22Rv1 (cell line): Measurements from ENCODE around the gene FAM204A.

Source experiments
- H3K27ac ChIP-seq: fragments of 450-650 bp; 2 replicates; pipeline ENCODE4 v1.5.1; 2017
- CTCF ChIP-seq: fragments of 450-650 bp; IDR thresholded peaks from 2 replicates; pipeline ENCODE4 v1.5.1; 2017; ENCODE audit warnings: mild to moderate bottlenecking
- ZFX ChIP-seq: fragments of 450-650 bp; IDR thresholded peaks from 2 replicates; pipeline ENCODE4 v1.6.1; 2017; ENCODE audit warnings: antibody characterized with exemption, borderline replicate concordance

The FAM204A gene

GRCh38 chr10:118314882-118315281 is 27.2 kb downstream of the FAM204A start:
- no peak overlapping the region for H3K27ac ChIP-seq
- TF ChIP-seq ZFX (no peak), CTCF (no peak)

GRCh38 chr10:118311505-118311904 is 30.6 kb downstream of the FAM204A start:
- TF ChIP-seq CTCF (no peak), ZFX (no peak)
- H3K27ac ChIP-seq: peak overlapping the region; percentile 15; the same call in 1 of the 2 replicates

GRCh38 chr10:118310822-118311221 is 31.3 kb downstream of the FAM204A start:
- peak overlapping the region; percentile 15; the same call in 1 of the 2 replicates for H3K27ac ChIP-seq
- no peak for TF ChIP-seq ZFX
- TF ChIP-seq CTCF: no peak

- no peak for TF ChIP-seq CTCF
- TF ChIP-seq ZFX: no peak
- peak overlapping the region; percentile 7; the same call in 1 of the 2 replicates for H3K27ac ChIP-seq
Observed at GRCh38 chr10:118309911-118310310, 32.2 kb downstream of the FAM204A start.

GRCh38 chr10:118308664-118309063 is 33.5 kb downstream of the FAM204A start:
- no peak overlapping the region for H3K27ac ChIP-seq
- TF ChIP-seq ZFX: no peak
- TF ChIP-seq CTCF: no peak

- H3K27ac ChIP-seq: no peak overlapping the region
- no peak for TF ChIP-seq CTCF
Observed at GRCh38 chr10:118307859-118308258, 34.3 kb downstream of the FAM204A start.

GRCh38 chr10:118307220-118307619 is 34.9 kb downstream of the FAM204A start:
- H3K27ac ChIP-seq: no peak overlapping the region
- no peak for TF ChIP-seq CTCF
- TF ChIP-seq ZFX: no peak
